Karpas-422 (cell line): ENCODE data around the gene ARMH4. TPM values are rescaled to one million over a fixed set of nuclear protein-coding genes. Genes with fewer than 3 reads are reported as not detected.

Experiments used
- DNase-seq: peaks from one replicate; pipeline ENCODE4 v3.0.0-alpha.2; 2015
- H2AFZ ChIP-seq: fragments of 200-600 bp; sonication (generic); 2 replicates; pipeline ENCODE4 v1.6.1; 2014; ENCODE audit warnings: antibody characterized with exemption, low read length, mixed read lengths
- H3K27ac ChIP-seq: fragments of 200-600 bp; sonication (generic); 2 replicates; pipeline ENCODE4 v1.5.1; 2014; ENCODE audit warnings: mild to moderate bottlenecking, low read length, moderate library complexity
- H3K27me3 ChIP-seq: fragments of 200-600 bp; sonication (generic); 2 replicates; pipeline ENCODE4 v1.6.1; 2014; ENCODE audit warnings: low read length, mixed read lengths
- H3K36me3 ChIP-seq: fragments of 200-600 bp; sonication (generic); 2 replicates; pipeline ENCODE4 v1.6.1; 2014; ENCODE audit warnings: low read length, mixed read lengths; ENCODE audit not compliant: insufficient read depth
- H3K4me1 ChIP-seq: fragments of 200-600 bp; sonication (generic); 2 replicates; pipeline ENCODE4 v1.6.1; 2014; ENCODE audit warnings: mild to moderate bottlenecking, low read length, mixed read lengths
- H3K4me2 ChIP-seq: fragments of 200-600 bp; sonication (generic); 2 replicates; pipeline ENCODE4 v1.6.1; 2014; ENCODE audit warnings: low read length, low read depth, mild to moderate bottlenecking; ENCODE audit not compliant: poor library complexity, severe bottlenecking
- H3K4me3 ChIP-seq: fragments of 200-600 bp; sonication (generic); 2 replicates; pipeline ENCODE4 v1.5.1; 2014; ENCODE audit warnings: mild to moderate bottlenecking, antibody characterized with exemption, low read length, mixed read lengths
- H3K79me2 ChIP-seq: fragments of 200-600 bp; sonication (generic); 2 replicates; pipeline ENCODE4 v1.6.1; 2014; ENCODE audit warnings: mild to moderate bottlenecking, low read length, mixed read lengths
- H3K9ac ChIP-seq: fragments of 200-600 bp; sonication (generic); 2 replicates; pipeline ENCODE4 v1.6.0; 2014; ENCODE audit warnings: low read length
- H3K9me2 ChIP-seq: fragments of 200-600 bp; sonication (generic), shearing (Covaris generic); replicated peaks from 2 replicates; pipeline ENCODE4 v1.6.0; 2014; ENCODE audit warnings: mild to moderate bottlenecking, low read length, moderate library complexity; ENCODE audit not compliant: insufficient read depth
- H3K9me3 ChIP-seq: fragments of 300-700, 200-600 bp; sonication (generic); 2 replicates; pipeline ENCODE4 v1.6.1; 2014; ENCODE audit warnings: low read length, mixed read lengths
- H4K20me1 ChIP-seq: fragments of 200-600 bp; sonication (generic); 2 replicates; pipeline ENCODE4 v1.6.1; 2014; ENCODE audit warnings: mild to moderate bottlenecking, antibody characterized with exemption, low read length, low read depth; ENCODE audit not compliant: insufficient read depth
- total RNA-seq: library from RNA; depleted of rRNA; stranded (reverse); fragments of >200 nt; shearing (Covaris generic); gene quantifications from 2 replicates; pipeline ENCODE4 v1.2.3, GENCODE V29; 2014; ENCODE audit warnings: low replicate concordance

ARMH4 gene
- total RNA-seq, 1 experiment from 2014 or later, result 0.75 TPM

GRCh38 chr14:58082491-58083098, 69.4 kb downstream of the ARMH4 start:
- no peaks in the 10 kb centered on the region for H3K9me3 ChIP-seq
- no peaks in the 10 kb centered on the region for H3K9me2 ChIP-seq
- no peak overlapping the region for H3K4me2 ChIP-seq
- DNase-seq, result no peak
- H3K4me3 ChIP-seq, result no peak overlapping the region
- H3K27ac ChIP-seq, result no peak overlapping the region
- no peaks in the 10 kb centered on the region for H3K4me1 ChIP-seq
- no peak overlapping the region for H2AFZ ChIP-seq
- H4K20me1 ChIP-seq, result no peaks in the 10 kb centered on the region
- no peaks in the 10 kb centered on the region for H3K79me2 ChIP-seq
- H3K27me3 ChIP-seq, result no peaks in the 10 kb centered on the region
- H3K36me3 ChIP-seq, result no peaks in the 10 kb centered on the region
- H3K9ac ChIP-seq, result no peak overlapping the region

- Histone ChIP-seq H3K4me2 (no peak overlapping the region), H3K9ac (no peak overlapping the region)
Measured at GRCh38 chr14:58082011-58082410, 70.0 kb downstream of the ARMH4 start.

GRCh38 chr14:58078471-58078870, 73.5 kb downstream of the ARMH4 start:
- H2AFZ ChIP-seq, result no peak overlapping the region
- H3K36me3 ChIP-seq, result no peaks in the 10 kb centered on the region
- H3K4me1 ChIP-seq, result no peaks in the 10 kb centered on the region
- no peaks in the 10 kb centered on the region for H3K9me3 ChIP-seq
- no peaks in the 10 kb centered on the region for H3K79me2 ChIP-seq
- DNase-seq, result no peak
- no peaks in the 10 kb centered on the region for H4K20me1 ChIP-seq
- H3K27ac ChIP-seq, result no peak overlapping the region
- H3K9me2 ChIP-seq, result no peaks in the 10 kb centered on the region
- H3K4me2 ChIP-seq, result no peak overlapping the region
- no peaks in the 10 kb centered on the region for H3K27me3 ChIP-seq
- H3K9ac ChIP-seq, result no peak overlapping the region
- H3K4me3 ChIP-seq, result no peak overlapping the region

More at GRCh38 chr14:58082011-58082410, 70.0 kb downstream of the ARMH4 start:
- H3K4me3 ChIP-seq, result no peak overlapping the region
- H3K27ac ChIP-seq, result no peak overlapping the region
- H3K4me1 ChIP-seq, result no peaks in the 10 kb centered on the region
- H4K20me1 ChIP-seq, result no peaks in the 10 kb centered on the region
- no peaks in the 10 kb centered on the region for H3K9me2 ChIP-seq
- no peak overlapping the region for H2AFZ ChIP-seq
- no peaks in the 10 kb centered on the region for H3K27me3 ChIP-seq
- no peaks in the 10 kb centered on the region for H3K79me2 ChIP-seq
- H3K36me3 ChIP-seq, result no peaks in the 10 kb centered on the region
- DNase-seq, result no peak
- H3K9me3 ChIP-seq, result no peaks in the 10 kb centered on the region

GRCh38 chr14:58078068-58078467, 73.9 kb downstream of the ARMH4 start:
- Histone ChIP-seq H3K9me3 (no peaks in the 10 kb centered on the region), H2AFZ (no peak overlapping the region), H3K79me2 (no peaks in the 10 kb centered on the region), H3K27ac (no peak overlapping the region), H4K20me1 (no peaks in the 10 kb centered on the region), H3K36me3 (no peaks in the 10 kb centered on the region), H3K4me3 (no peak overlapping the region), H3K4me1 (no peaks in the 10 kb centered on the region), H3K4me2 (no peak overlapping the region), H3K9ac (no peak overlapping the region), H3K9me2 (no peaks in the 10 kb centered on the region), H3K27me3 (no peaks in the 10 kb centered on the region)
- no peak for DNase-seq

- Histone ChIP-seq H3K4me2 (no peak overlapping the region), H3K4me3 (no peak overlapping the region), H4K20me1 (no peaks in the 10 kb centered on the region), H2AFZ (no peak overlapping the region), H3K9ac (no peak overlapping the region), H3K27ac (no peak overlapping the region), H3K36me3 (no peaks in the 10 kb centered on the region), H3K79me2 (no peaks in the 10 kb centered on the region), H3K27me3 (no peaks in the 10 kb centered on the region), H3K4me1 (no peaks in the 10 kb centered on the region), H3K9me2 (no peaks in the 10 kb centered on the region), H3K9me3 (no peaks in the 10 kb centered on the region)
- DNase-seq, result no peak
Measured at GRCh38 chr14:58077621-58078020, 74.4 kb downstream of the ARMH4 start.

GRCh38 chr14:58073516-58073915, 78.5 kb downstream of the ARMH4 start:
- Histone ChIP-seq H3K4me3 (no peak overlapping the region), H3K9me2 (no peaks in the 10 kb centered on the region), H3K27ac (no peak overlapping the region), H2AFZ (no peak overlapping the region), H3K9ac (no peak overlapping the region), H4K20me1 (no peaks in the 10 kb centered on the region), H3K9me3 (no peaks in the 10 kb centered on the region), H3K4me2 (no peak overlapping the region), H3K4me1 (no peaks in the 10 kb centered on the region), H3K79me2 (no peaks in the 10 kb centered on the region), H3K27me3 (no peaks in the 10 kb centered on the region), H3K36me3 (no peaks in the 10 kb centered on the region)
- no peak for DNase-seq

GRCh38 chr14:58072288-58073071, 79.5 kb downstream of the ARMH4 start:
- no peaks in the 10 kb centered on the region for H3K4me1 ChIP-seq
- no peak overlapping the region for H3K4me3 ChIP-seq
- H3K36me3 ChIP-seq, result no peaks in the 10 kb centered on the region
- H3K9ac ChIP-seq, result no peak overlapping the region
- peak; percentile 92 for DNase-seq
- H3K9me3 ChIP-seq, result no peaks in the 10 kb centered on the region
- no peak overlapping the region for H3K27ac ChIP-seq
- no peak overlapping the region for H3K4me2 ChIP-seq
- H4K20me1 ChIP-seq, result no peaks in the 10 kb centered on the region
- H3K27me3 ChIP-seq, result no peaks in the 10 kb centered on the region
- no peak overlapping the region for H2AFZ ChIP-seq
- H3K9me2 ChIP-seq, result no peaks in the 10 kb centered on the region
- no peaks in the 10 kb centered on the region for H3K79me2 ChIP-seq

GRCh38 chr14:58071341-58071740, 80.7 kb downstream of the ARMH4 start:
- no peaks in the 10 kb centered on the region for H4K20me1 ChIP-seq

More at GRCh38 chr14:58071341-58071740, 80.7 kb downstream of the ARMH4 start:
- no peaks in the 10 kb centered on the region for H3K4me1 ChIP-seq
- no peaks in the 10 kb centered on the region for H3K36me3 ChIP-seq
- no peak overlapping the region for H3K9ac ChIP-seq
- H3K4me3 ChIP-seq, result no peak overlapping the region
- no peak for DNase-seq
- H3K9me3 ChIP-seq, result no peaks in the 10 kb centered on the region
- H2AFZ ChIP-seq, result no peak overlapping the region
- H3K9me2 ChIP-seq, result no peaks in the 10 kb centered on the region
- no peaks in the 10 kb centered on the region for H3K27me3 ChIP-seq
- no peaks in the 10 kb centered on the region for H3K79me2 ChIP-seq
- H3K4me2 ChIP-seq, result no peak overlapping the region
- no peak overlapping the region for H3K27ac ChIP-seq
